NCI-H2107 treated with DMSO at 0.1 percent for 48 hours (cell line): ENCODE data around the gene HBE1.
"Not testable (repeated sequence)": the region's sequence is repeated elsewhere in the genome, so short reads cannot be mapped to it uniquely, and the experiment has no call there.

ENCODE experiments used
- DNase-seq: peaks from one replicate; lab custom pipeline; 2025; ENCODE audit not compliant: unreplicated experiment; lab: John Stamatoyannopoulos, UW

HBE1 gene

GRCh38 chr11:5269715-5270147 lies at the start of gene HBE1:
Gene HBE1, minus strand, starts transcription at chr11:5269945. Its CDS starts 55 bp downstream, at chr11:5269890.
- no peak for DNase-seq

GRCh38 chr11:5317292-5317691 lies 47.5 kb upstream of the HBE1 start:
- DNase-seq = no peak

GRCh38 chr11:5313326-5314023 lies 43.7 kb upstream of the HBE1 start:
- DNase-seq = not testable (repeated sequence)

GRCh38 chr11:5310423-5310822 lies 40.7 kb upstream of the HBE1 start:
- no peak for DNase-seq

DNA sequence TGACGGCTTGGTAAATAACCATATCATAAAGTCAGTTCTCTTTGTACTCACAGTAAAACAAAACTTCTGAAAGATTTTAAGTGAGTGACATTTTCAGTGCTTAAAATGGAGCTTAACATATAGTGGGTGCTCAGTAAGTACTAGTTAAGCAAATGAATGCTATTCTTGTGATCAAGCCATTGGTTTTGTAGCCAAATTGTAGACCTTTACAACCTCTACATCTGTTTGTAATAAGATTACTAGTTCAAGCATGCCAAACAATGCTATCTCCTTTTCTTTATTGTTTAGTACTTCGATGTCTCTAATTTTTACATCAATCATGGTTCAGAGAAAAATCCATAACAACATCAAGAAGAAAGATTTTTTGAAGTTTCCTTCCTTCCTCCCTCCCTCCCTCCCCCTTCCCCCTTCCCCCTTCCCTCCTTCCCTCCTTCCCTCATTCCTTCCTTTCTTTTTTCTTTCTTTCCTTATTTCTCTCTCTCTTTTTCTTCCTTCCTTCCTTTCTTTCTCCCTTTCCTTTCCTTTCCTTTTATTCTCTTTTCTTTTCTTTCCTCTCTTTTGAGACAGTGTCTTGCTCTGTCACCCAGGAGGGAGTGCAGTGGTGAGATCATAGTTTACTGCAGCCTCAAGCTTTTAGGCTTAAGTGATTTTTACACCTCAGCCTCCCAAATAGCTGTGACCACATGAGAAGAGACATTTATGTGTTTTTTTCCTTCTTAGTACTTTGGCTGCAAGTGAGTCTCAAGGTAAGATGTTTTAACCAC lies 37.7 kb upstream of the HBE1 start:
- no peak for DNase-seq

DNA sequence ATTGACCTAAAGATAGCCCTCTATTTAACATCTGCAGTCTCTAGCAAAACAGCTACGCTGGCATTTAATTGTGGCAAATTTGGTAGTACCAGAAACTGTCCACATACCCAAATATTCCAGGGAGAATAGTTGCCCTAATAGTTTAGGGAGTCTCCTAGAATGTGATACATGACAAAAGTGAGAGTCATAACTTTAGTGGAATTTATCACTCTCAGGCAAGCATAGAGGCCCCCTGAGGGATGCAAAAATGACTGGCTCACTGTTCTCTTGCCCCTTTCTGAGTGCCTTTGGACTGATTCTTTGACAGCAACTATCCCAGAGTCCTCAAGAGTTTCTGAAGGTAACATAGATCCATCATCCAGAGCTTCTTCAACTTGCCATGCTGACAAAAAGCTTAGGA lies 34.3 kb upstream of the HBE1 start:
- no peak for DNase-seq

DNA sequence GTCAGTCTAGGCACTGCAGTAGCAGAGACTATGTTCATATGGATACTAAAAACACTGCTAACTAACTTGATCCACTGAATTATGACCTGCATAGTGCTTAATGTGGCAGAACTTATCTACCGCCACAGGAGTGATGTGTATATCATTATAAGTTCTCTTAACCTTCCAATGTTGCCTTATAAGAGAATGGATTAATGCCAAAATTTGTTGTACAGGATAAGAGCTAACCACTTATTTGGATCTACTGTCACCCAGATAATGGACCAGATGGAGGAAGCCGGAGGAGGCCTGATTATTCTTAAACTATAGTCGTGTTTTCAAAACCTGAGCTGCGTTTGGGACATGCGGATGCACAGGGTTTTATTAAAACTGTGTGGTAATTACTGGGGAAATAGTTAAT lies 33.9 kb upstream of the HBE1 start:
- DNase-seq = no peak

GRCh38 chr11:5301846-5302245 lies 32.1 kb upstream of the HBE1 start, which contains the start of gene OR51B4:
Gene OR51B4, minus strand, starts transcription at chr11:5301946. Its CDS starts 0 bp downstream, at chr11:5301946.
- DNase-seq = no peak

- no peak for DNase-seq
These were observed 30.5 kb upstream of the HBE1 start for GRCh38 chr11:5300251-5300650.

DNA sequence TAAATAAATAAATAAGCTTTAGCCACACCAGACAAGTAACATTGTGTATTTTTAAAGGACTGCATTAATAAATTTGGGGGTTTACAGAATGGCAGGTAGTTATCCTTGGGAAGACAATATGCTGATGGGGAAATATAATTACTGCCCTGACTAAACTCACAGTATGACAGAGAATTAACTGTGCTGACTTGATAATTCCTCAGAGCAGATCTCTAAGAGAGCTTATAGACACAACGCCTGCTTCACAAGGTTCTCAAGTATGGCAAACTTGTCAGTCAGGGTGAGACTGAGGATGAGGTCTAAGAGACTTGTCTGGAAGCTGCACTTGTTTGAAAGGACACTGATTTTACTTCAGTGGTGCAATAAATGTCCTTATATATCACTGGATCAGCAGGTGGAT lies 28.7 kb upstream of the HBE1 start:
- no peak for DNase-seq

DNA sequence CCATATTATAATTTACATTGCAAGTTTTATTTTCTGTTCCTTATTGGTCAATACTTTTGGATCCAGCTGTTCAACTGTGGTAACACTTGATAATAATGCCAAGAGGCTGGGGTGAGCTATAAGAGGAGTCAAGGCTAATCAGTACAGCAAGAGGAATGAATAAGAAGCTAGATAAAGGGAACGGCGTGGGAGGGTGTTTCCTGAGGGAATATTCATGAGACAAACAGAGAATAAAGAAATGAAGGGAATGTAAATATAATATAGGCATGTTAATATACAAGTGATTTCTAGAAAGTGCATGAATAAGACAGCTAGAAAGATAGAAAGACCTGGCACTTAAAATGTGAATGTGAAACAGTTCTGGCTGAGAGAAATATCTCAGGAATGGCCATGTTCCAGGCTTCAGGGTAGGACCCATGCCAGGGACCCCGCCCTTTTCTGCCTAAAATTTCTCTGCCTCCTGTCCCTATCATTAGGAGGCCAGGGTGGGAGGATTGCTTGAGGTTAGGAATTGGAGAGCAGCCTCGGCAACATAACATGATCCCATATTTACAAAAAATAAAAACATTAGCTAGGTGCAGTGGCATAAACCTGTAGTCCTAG lies 28.1 kb upstream of the HBE1 start:
- no peak for DNase-seq

GRCh38 chr11:5294342-5294995 lies 24.7 kb upstream of the HBE1 start:
- DNase-seq = not testable (repeated sequence)

GRCh38 chr11:5293028-5293427 lies 23.3 kb upstream of the HBE1 start:
- no peak for DNase-seq

DNA sequence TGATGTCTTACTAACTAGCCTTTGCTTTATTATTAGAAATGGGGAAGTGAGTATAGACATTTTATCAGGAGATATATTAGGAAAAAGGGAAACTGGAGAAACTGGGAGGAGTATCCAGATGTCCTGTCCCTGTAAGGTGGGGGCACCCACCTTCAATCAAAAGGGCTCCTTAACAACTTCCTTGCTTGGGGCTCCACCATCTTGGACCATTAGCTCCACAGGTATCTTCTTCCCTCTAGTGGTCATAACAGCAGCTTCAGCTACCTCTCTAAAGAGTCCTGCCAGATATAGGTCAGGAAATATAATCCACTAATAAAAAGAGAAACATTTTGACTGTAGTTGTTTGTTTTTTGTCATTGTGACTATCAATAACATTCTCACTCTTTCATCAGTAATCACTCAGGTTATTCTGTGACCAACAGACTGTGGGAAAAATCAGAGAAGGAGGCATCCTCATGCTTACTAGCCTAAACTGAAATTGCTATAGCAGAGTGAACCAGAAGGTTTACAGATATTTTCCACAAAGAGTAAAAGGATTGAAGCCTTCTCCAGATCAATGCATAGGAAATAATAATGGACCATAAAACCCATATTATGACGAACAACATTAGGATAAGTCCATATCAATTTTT lies 21.6 kb upstream of the HBE1 start:
- no peak for DNase-seq

- no peak for DNase-seq
These were observed 20.4 kb upstream of the HBE1 start for GRCh38 chr11:5290106-5290505.

DNA sequence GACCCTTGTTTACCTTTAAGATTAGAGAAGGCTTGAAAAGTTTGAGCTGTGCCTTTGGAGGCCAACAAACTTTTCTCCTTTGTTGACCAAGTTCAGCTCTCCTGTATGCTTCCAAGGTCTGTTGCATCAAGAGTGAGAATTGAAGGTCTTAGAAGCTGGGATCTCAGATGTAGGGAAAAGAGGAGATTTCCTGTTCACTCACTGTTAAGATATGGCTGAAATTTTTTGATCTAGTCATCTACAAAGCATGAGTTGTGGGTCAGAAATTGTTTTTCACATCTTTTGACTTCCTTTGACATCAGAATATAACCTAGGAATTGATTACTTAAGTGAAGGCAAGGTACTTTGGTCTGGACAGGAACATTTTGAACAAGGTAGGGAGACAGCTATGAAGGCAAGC lies 20.0 kb upstream of the HBE1 start:
- DNase-seq = no peak

GRCh38 chr11:5288906-5289550 lies 19.3 kb upstream of the HBE1 start:
- no peak for DNase-seq

- DNase-seq = no peak
These were observed 18.6 kb upstream of the HBE1 start for GRCh38 chr11:5288108-5288905.

DNA sequence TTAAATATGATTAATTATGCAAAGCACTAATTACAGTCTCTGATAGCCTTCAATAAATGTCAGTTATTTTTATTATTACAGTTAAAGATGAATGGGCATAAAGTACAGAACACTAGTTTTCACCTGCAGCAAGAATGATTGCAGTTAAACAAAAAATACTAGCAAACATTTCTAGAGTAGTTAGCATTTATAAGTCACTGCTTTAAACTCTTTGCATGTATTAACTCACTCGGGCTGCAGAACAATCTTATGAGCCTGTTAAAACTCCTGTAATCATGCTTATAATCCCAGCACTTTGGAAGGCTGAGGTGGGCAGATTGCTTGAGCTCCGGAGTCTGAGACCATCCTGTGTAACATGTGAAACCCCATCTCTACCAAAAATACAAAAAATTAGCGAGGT lies 17.2 kb upstream of the HBE1 start:
- DNase-seq = no peak

- DNase-seq = no peak
These were observed 16.6 kb upstream of the HBE1 start for GRCh38 chr11:5286351-5286750.
